HepG2 (cell line): ENCODE measurements around the gene NKAIN2. TPM values are rescaled to one million over a fixed set of nuclear protein-coding genes. Genes with fewer than 3 reads are reported as not detected.

Experiments used
- ATAC-seq: fragments of 200-7000 bp; cut with Tn5 transposase; 3 replicates; pipeline ENCODE4 v1.9.1; 2020; ENCODE audit warnings: mild to moderate bottlenecking, moderate library complexity
- BruUV-seq: library from RNA; stranded (reverse); fragments of 400-500 nt; replicated peaks from 2 replicates; lab custom pipeline; 2021; lab: Mats Ljungman, UMichigan
- CTCF ChIA-PET: fragments of 300-600 bp; formaldehyde crosslinking; extraction: SDS; loops from one replicate; lab custom pipeline; 2021; ENCODE audit warnings: low total read pairs, inconsistent platforms, low intra/inter-chr PET ratio; lab: Yijun Ruan, JAX
- POLR2A ChIA-PET: fragments of 350-600 bp; sonication (Branson Sonifier 250); formaldehyde crosslinking; loops from one replicate; lab custom pipeline; 2020; ENCODE audit warnings: antibody characterized with exemption, inconsistent platforms; lab: Yijun Ruan, JAX
- DNase-seq: peaks from one replicate; pipeline ENCODE4 v3.0.0-alpha.2; 2015; ENCODE audit warnings: low spot score
- FAIRE-seq: peaks from 3 replicates; lab custom pipeline; 2011; peaks lifted over from hg19 to GRCh38; lab: Jason Lieb, UNC
- H2AFZ ChIP-seq: one replicate; pipeline ENCODE4 v1.6.1; 2011; ENCODE audit warnings: low read length, inconsistent platforms
- H3K27ac ChIP-seq: fragments of 300-600 bp; 3 replicates; pipeline ENCODE4 v1.8.0; 2011; ENCODE audit warnings: mixed run types, mild to moderate bottlenecking, mixed read lengths, low read length, inconsistent platforms; ENCODE audit not compliant: insufficient read depth; ENCODE audit errors: extremely low read length
- H3K27me3 ChIP-seq, 2 experiments: fragments of 200-600 bp in 1 of 2; 2 replicates in 1 of 2; 3 replicates in 1 of 2; pipeline versions ENCODE4 v1.6.0 to v1.8.0; 2011; ENCODE audit warnings: low read length in 2 of 2, mild to moderate bottlenecking in 2 of 2, moderate library complexity in 2 of 2, inconsistent platforms in 1 of 2; ENCODE audit not compliant: insufficient read depth in 2 of 2, control insufficient read depth in 1 of 2
- H3K36me3 ChIP-seq, 2 experiments: fragments of 200-600 bp in 1 of 2; replicated peaks in 1 of 2; 2 replicates in 1 of 2; 3 replicates in 1 of 2; pipeline versions ENCODE4 v1.5.1 to v1.8.0; 2011; ENCODE audit warnings: low read length in 2 of 2, inconsistent platforms in 1 of 2; ENCODE audit not compliant: insufficient read depth in 2 of 2, control insufficient read depth in 1 of 2
- H3K4me1 ChIP-seq: 2 replicates; pipeline ENCODE4 v1.5.1; 2012; ENCODE audit warnings: low read length, inconsistent platforms; ENCODE audit not compliant: insufficient read depth
- H3K4me2 ChIP-seq: 2 replicates; pipeline ENCODE4 v1.6.0; 2011; ENCODE audit warnings: low read depth, low read length, inconsistent platforms
- H3K4me3 ChIP-seq, 3 experiments: fragments of 200-600 bp in 1 of 3; sonication (generic), shearing (Covaris generic) in 1 of 3; replicated peaks in 1 of 3; 2 replicates each; pipeline ENCODE4 v1.5.1; 2011 to 2016; ENCODE audit warnings: low read length in 3 of 3, inconsistent platforms in 2 of 3, low read depth in 2 of 3, mild to moderate bottlenecking in 2 of 3, control low read depth in 1 of 3, mixed read lengths in 1 of 3; ENCODE audit not compliant: insufficient read depth in 1 of 3
- H3K79me2 ChIP-seq: one replicate; pipeline ENCODE4 v1.6.1; 2011; ENCODE audit warnings: low read length, inconsistent platforms; ENCODE audit not compliant: insufficient read depth
- H3K9ac ChIP-seq: 2 replicates; pipeline ENCODE4 v1.6.0; 2011; ENCODE audit warnings: mild to moderate bottlenecking, low read depth, low read length, inconsistent platforms; ENCODE audit not compliant: insufficient read depth
- H3K9me3 ChIP-seq: 2 replicates; pipeline ENCODE4 v1.5.1; 2012; ENCODE audit warnings: mild to moderate bottlenecking, low read length
- H4K20me1 ChIP-seq: 2 replicates; pipeline ENCODE4 v1.6.0; 2011; ENCODE audit warnings: inconsistent platforms, mild to moderate bottlenecking, low read length, moderate library complexity; ENCODE audit not compliant: insufficient read depth
- GATAD2A ChIP-seq: IDR thresholded peaks from 2 replicates; pipeline ENCODE4 v1.6.1; 2016
- SP4 ChIP-seq: sonication (generic); formaldehyde crosslinking; IDR thresholded peaks from 2 replicates; pipeline ENCODE4 v1.8.1; 2023; ENCODE audit warnings: mild to moderate bottlenecking, missing genetic modification reagents
- ZHX2 ChIP-seq, 2 experiments: sonication (generic) in 1 of 2; formaldehyde crosslinking in 1 of 2; IDR thresholded peaks; 2 replicates each; pipeline versions ENCODE4 v1.6.1 to v1.9.0; 2014 to 2022; ENCODE audit warnings: antibody characterized with exemption in 1 of 2, borderline replicate concordance in 1 of 2, inconsistent platforms in 1 of 2, low read depth in 1 of 2, missing genetic modification reagents in 1 of 2
- WGBS: methylation state at CpG from one replicate; pipeline ENCODE4 v1.1.6; 2017; ENCODE audit warnings: low lambda C conversion rate; 5-methylcytosine and 5-hydroxymethylcytosine counted together
- in situ Hi-C: cut with HindIII; loops from 2 replicates; pipeline ENCODE4 v1.10.0; 2017; ENCODE audit warnings: low pct_unique_long_range_greater_than_20kb; ENCODE audit not compliant: extremely low pct_ligation_motif_present
- intact Hi-C: fragments of 100-400 bp; cut with micrococcal nuclease; formaldehyde crosslinking; loops from one replicate; pipeline ENCODE4 v1.10.0; 2022; ENCODE audit not compliant: unreplicated experiment
- polyA plus RNA-seq, 8 experiments: library from polyadenylated mRNA; depleted of rRNA in 3 of 8; stranded (reverse) in 7 of 8; unstranded in 1 of 8; fragments of >200 nt; fragmentation: Illumina TruSeq in 4 of 8; extraction: Trizol in 4 of 8; gene quantifications; 2 replicates each; pipeline versions ENCODE4 v1.2.1 to v1.2.3, GENCODE V29; 2011 to 2016; ENCODE audit warnings: low read depth in 4 of 8, missing spikeins in 1 of 8, mixed read lengths in 1 of 8; ENCODE audit not compliant: insufficient read depth in 1 of 8
- total RNA-seq, 5 experiments: library from RNA; depleted of rRNA; stranded (reverse); fragments of >200 nt; fragmentation: Illumina TruSeq; extraction: Trizol; gene quantifications; 2 replicates each; pipeline ENCODE4 v1.2.3, GENCODE V29; 2016; ENCODE audit warnings: low read depth in 1 of 5

The NKAIN2 gene
- total and polyA plus RNA-seq, 2 of the 13 experiments (the other 11 are each of a cell fraction or from before 2014, with no cell fraction given) = not detected

- TF ChIP-seq ZHX2 (IDR thresholded peaks at IDR 0.05; ENCODE audit: low read depth) (no peak), ZHX2 (CRISPR knock-in tag; IDR thresholded peaks at IDR 0.05; ENCODE audit: borderline replicate concordance) (no peak), SP4 (CRISPR knock-in tag) (no peak)
Observed at GRCh38 chr6:124423621-124424020, 620.0 kb downstream of the NKAIN2 start (continued).

- no peak for TF ChIP-seq GATAD2A
- POLR2A ChIA-PET = no interaction called here
Observed at GRCh38 chr6:124430740-124431318, 627.2 kb downstream of the NKAIN2 start.

More at GRCh38 chr6:124430740-124431318, 627.2 kb downstream of the NKAIN2 start:
- Histone ChIP-seq H3K9me3 (no peaks in the 10 kb centered on the region), H2AFZ (no peak overlapping the region), H3K36me3 (no peaks in the 10 kb centered on the region), H3K9ac (no peak overlapping the region), H3K4me2 (no peak overlapping the region), H3K79me2 (no peaks in the 10 kb centered on the region), H3K27me3 (no peaks in the 10 kb centered on the region), H4K20me1 (no peaks in the 10 kb centered on the region), H3K4me1 (no peaks in the 10 kb centered on the region), H3K27ac (no peak overlapping the region), H3K4me3 (no peak overlapping the region)
- ATAC-seq (no peak), FAIRE-seq (no peak), DNase-seq (no peak)
- BruUV-seq = no TSS peak
- CTCF ChIA-PET = no interaction called here
- intact Hi-C loops = no loop called here
- in situ Hi-C loops = no loop called here
- 71% methylated on average over 7 of the region's 7 CpGs for WGBS
